Fibroblast of lung (primary cell): Measurements from ENCODE around the gene ZBTB1. TPM values are rescaled to one million over a fixed set of nuclear protein-coding genes. Genes with fewer than 3 reads are reported as not detected.

Experiments
- DNase-seq, 2 donors: peaks; one replicate each; pipeline versions ENCODE4 v3.0.0 to v3.0.0-alpha.2; 2010; ENCODE audit warnings: low read depth in 2 of 2
- H2AFZ ChIP-seq: 2 replicates; pipeline ENCODE4 v1.5.1; 2012; ENCODE audit warnings: low read length, control low read depth, inconsistent platforms
- H3K27ac ChIP-seq: 2 replicates; pipeline ENCODE4 v1.5.1; 2011; ENCODE audit warnings: low read length, control low read depth; ENCODE audit not compliant: insufficient read depth
- H3K27me3 ChIP-seq: 2 replicates; pipeline ENCODE4 v1.5.1; 2011; ENCODE audit warnings: mild to moderate bottlenecking, low read length; ENCODE audit not compliant: control insufficient read depth, insufficient read depth
- H3K36me3 ChIP-seq: 2 replicates; pipeline ENCODE4 v1.5.1; 2011; ENCODE audit warnings: low read length; ENCODE audit not compliant: control insufficient read depth, insufficient read depth
- H3K4me1 ChIP-seq: 2 replicates; pipeline ENCODE4 v1.5.1; 2011; ENCODE audit warnings: low read length; ENCODE audit not compliant: control insufficient read depth, insufficient read depth; ENCODE audit errors: extremely low read depth
- H3K4me2 ChIP-seq: 2 replicates; pipeline ENCODE4 v1.5.1; 2011; ENCODE audit warnings: low read length, control low read depth; ENCODE audit not compliant: insufficient read depth; ENCODE audit errors: extremely low read depth
- H3K4me3 ChIP-seq, 4 experiments: fragments of 200-600 bp in 1 of 4; sonication (generic) in 1 of 4; replicated peaks in 1 of 4; 2 replicates each; pipeline ENCODE4 v1.5.1; 2011 to 2016; ENCODE audit warnings: low read length in 4 of 4, low read depth in 3 of 4, mild to moderate bottlenecking in 3 of 4, control low read depth in 2 of 4, inconsistent platforms in 1 of 4, mixed read lengths in 1 of 4; ENCODE audit not compliant: insufficient read depth in 1 of 4; ENCODE audit errors: control extremely low read depth in 1 of 4
- H3K79me2 ChIP-seq: 2 replicates; pipeline ENCODE4 v1.5.1; 2012; ENCODE audit warnings: mild to moderate bottlenecking, low read length, inconsistent platforms; ENCODE audit not compliant: control insufficient read depth, insufficient read depth
- H3K9ac ChIP-seq: 2 replicates; pipeline ENCODE4 v1.5.1; 2011; ENCODE audit warnings: mild to moderate bottlenecking, low read length, control low read depth; ENCODE audit not compliant: insufficient read depth
- H3K9me3 ChIP-seq: 2 replicates; pipeline ENCODE4 v1.5.1; 2012; ENCODE audit warnings: low read depth, low read length; ENCODE audit not compliant: control insufficient read depth, insufficient read depth
- H4K20me1 ChIP-seq: 2 replicates; pipeline ENCODE4 v1.5.1; 2011; ENCODE audit warnings: low read length; ENCODE audit not compliant: control insufficient read depth, insufficient read depth; ENCODE audit errors: extremely low read depth
- CTCF ChIP-seq, 2 donors: IDR thresholded peaks in 1 of 2; conservative IDR thresholded peaks in 1 of 2; 1 replicate in 1 of 2; 2 replicates in 1 of 2; pipeline ENCODE4 v1.5.1; 2011 to 2012; ENCODE audit warnings: low read length in 2 of 2, control low read depth in 1 of 2, inconsistent platforms in 1 of 2, low read depth in 1 of 2, mild to moderate bottlenecking in 1 of 2
- EZH2 ChIP-seq: IDR thresholded peaks from 2 replicates; pipeline ENCODE4 v1.5.1; 2012; ENCODE audit warnings: low read length, control low read depth, mild to moderate bottlenecking; ENCODE audit errors: missing control alignments
- polyA plus RNA-seq, 2 donors: library from polyadenylated mRNA; depleted of rRNA in 1 of 2; stranded (reverse) in 1 of 2; unstranded in 1 of 2; fragments of >200 nt; gene quantifications; 2 replicates each; pipeline ENCODE4 v1.2.1, GENCODE V29; 2011 to 2012; ENCODE audit warnings: missing spikeins in 1 of 2
- total RNA-seq: library from RNA; depleted of rRNA; stranded (reverse); fragments of >200 nt; gene quantifications from 2 replicates; pipeline ENCODE4 v1.2.1, GENCODE V29; 2014

The ZBTB1 gene
- total and polyA plus RNA-seq, 2 donors (not counting 1 experiment from before 2014, with no cell fraction given), result 39.1 to 40.5 TPM

- Histone ChIP-seq H3K27ac (no peak overlapping the region), H3K9ac (no peak overlapping the region), H3K4me3 (peak overlapping the region in 1 of 4 experiments; percentile 25), H3K4me2 (peak overlapping the region; percentile 75), H3K9me3 (no peaks in the 10 kb centered on the region), H3K79me2 (peaks cover 81% of the 10 kb centered on the region), H4K20me1 (peaks cover 14% of the 10 kb centered on the region), H3K36me3 (no peaks in the 10 kb centered on the region), H3K4me1 (peaks cover 7% of the 10 kb centered on the region), H2AFZ (no peak overlapping the region), H3K27me3 (no peaks in the 10 kb centered on the region)
- no peak for DNase-seq
- TF ChIP-seq EZH2 (no peak), CTCF (conservative IDR thresholded peaks at IDR 0.05 in 1 of 2, IDR thresholded peaks at IDR 0.05 in 1 of 2; ENCODE audit: low read depth in 1 of 2, low read length in 2 of 2) (no peak)
These were observed 3.7 kb downstream of the ZBTB1 start for GRCh38 chr14:64508215-64508776.

- H3K27me3 ChIP-seq, result no peaks in the 10 kb centered on the region
- no peak for TF ChIP-seq EZH2
- TF ChIP-seq CTCF (conservative IDR thresholded peaks at IDR 0.05 in 1 of 2, IDR thresholded peaks at IDR 0.05 in 1 of 2; ENCODE audit: low read depth in 1 of 2, low read length in 2 of 2), result no peak
- no peak overlapping the region for H2AFZ ChIP-seq
- H3K79me2 ChIP-seq, result peaks cover 87% of the 10 kb centered on the region
- H4K20me1 ChIP-seq, result peaks cover 14% of the 10 kb centered on the region
- H3K9ac ChIP-seq, result no peak overlapping the region
- no peak overlapping the region for H3K4me3 ChIP-seq
- no peaks in the 10 kb centered on the region for H3K9me3 ChIP-seq
- no peak overlapping the region for H3K27ac ChIP-seq
- H3K36me3 ChIP-seq, result no peaks in the 10 kb centered on the region
- H3K4me2 ChIP-seq, result no peak overlapping the region
- no peak for DNase-seq
- H3K4me1 ChIP-seq, result peaks cover 7% of the 10 kb centered on the region
These were observed 4.5 kb downstream of the ZBTB1 start for GRCh38 chr14:64509036-64509435.

DNA sequence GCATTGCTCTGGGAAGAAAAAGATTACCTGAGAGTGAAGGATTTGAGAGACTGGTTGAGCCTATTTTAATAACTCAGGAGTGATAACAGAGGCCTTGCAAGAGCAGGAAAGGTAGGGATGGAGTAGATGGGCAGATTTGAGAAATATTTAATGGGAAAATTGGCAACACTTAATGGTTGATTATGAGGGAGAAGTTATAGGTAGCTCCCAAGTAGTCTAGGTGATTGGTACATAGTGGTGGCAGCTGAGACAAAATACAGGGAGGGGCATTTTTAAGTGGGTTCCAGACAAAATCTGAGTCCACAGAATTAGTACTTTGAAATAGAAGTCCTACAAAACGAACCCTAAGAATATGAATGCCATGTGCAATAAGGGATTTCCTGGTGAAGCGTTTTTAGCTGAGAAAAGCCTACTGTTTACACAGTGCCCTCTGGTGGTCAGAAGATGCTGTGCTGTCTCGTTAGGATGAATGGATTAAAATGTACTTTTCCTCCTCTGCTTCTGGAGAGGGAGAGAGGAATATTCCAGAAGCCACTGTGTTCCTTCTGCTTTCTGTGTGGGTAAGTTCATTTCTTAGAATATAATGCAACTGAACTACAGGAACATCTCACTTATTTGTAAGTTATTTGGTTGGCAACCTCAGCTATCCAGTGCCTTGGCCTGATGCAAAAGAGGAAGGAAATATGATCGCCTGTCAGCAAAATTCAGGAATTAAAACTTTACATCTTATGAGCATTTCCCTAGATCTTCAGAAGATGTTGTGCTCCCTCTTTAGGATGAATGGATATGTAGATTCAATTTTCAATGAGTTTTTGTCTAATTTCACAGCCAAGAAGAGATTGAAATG, 6.5 kb downstream of the ZBTB1 start:
- H3K36me3 ChIP-seq, result no peaks in the 10 kb centered on the region
- H3K9ac ChIP-seq, result no peak overlapping the region
- peaks cover 7% of the 10 kb centered on the region for H3K4me1 ChIP-seq
- no peak overlapping the region for H2AFZ ChIP-seq
- H4K20me1 ChIP-seq, result peaks cover 11% of the 10 kb centered on the region
- no peak overlapping the region for H3K27ac ChIP-seq
- peaks cover 94% of the 10 kb centered on the region for H3K79me2 ChIP-seq
- no peak overlapping the region for H3K4me2 ChIP-seq
- no peak overlapping the region for H3K4me3 ChIP-seq
- TF ChIP-seq CTCF (conservative IDR thresholded peaks at IDR 0.05 in 1 of 2, IDR thresholded peaks at IDR 0.05 in 1 of 2; ENCODE audit: low read depth in 1 of 2, low read length in 2 of 2), result peak; percentile 78 to 93
- no peak for TF ChIP-seq EZH2
- peak; percentile 51 to 79 for DNase-seq
- no peaks in the 10 kb centered on the region for H3K27me3 ChIP-seq
- H3K9me3 ChIP-seq, result no peaks in the 10 kb centered on the region
